Endodermal cell (in vitro differentiated cells): ENCODE data around the gene NCAM2. TPM values are rescaled to one million over a fixed set of nuclear protein-coding genes. Genes with fewer than 3 reads are reported as not detected.

Experiments used
- DNase-seq: peaks from one replicate; pipeline ENCODE4 v3.0.0-alpha.2; 2017
- H3K27ac ChIP-seq: 2 replicates; pipeline ENCODE4 v1.5.1; 2013; ENCODE audit warnings: mild to moderate bottlenecking, low read depth, low read length, moderate library complexity
- H3K27me3 ChIP-seq: 2 replicates; pipeline ENCODE4 v1.6.1; 2013; ENCODE audit warnings: mild to moderate bottlenecking, low read length, moderate library complexity; ENCODE audit not compliant: insufficient read depth, control insufficient read depth, poor library complexity, severe bottlenecking
- H3K36me3 ChIP-seq: 2 replicates; pipeline ENCODE4 v1.7.0; 2013; ENCODE audit warnings: mild to moderate bottlenecking, low read length, moderate library complexity; ENCODE audit not compliant: control insufficient read depth, insufficient read depth
- H3K4me1 ChIP-seq: one replicate; pipeline ENCODE4 v1.7.0; 2013; ENCODE audit warnings: low read length; ENCODE audit not compliant: control insufficient read depth, insufficient read depth
- H3K4me3 ChIP-seq: 2 replicates; pipeline ENCODE4 v1.5.1; 2013; ENCODE audit warnings: mild to moderate bottlenecking, low read length, moderate library complexity
- H3K9ac ChIP-seq: 2 replicates; pipeline ENCODE4 v1.6.1; 2013; ENCODE audit warnings: mild to moderate bottlenecking, low read length, moderate library complexity; ENCODE audit not compliant: poor library complexity, severe bottlenecking; ENCODE audit errors: extremely low read depth
- H3K9me3 ChIP-seq: 2 replicates; pipeline ENCODE4 v1.6.1; 2013; ENCODE audit warnings: mild to moderate bottlenecking, low read length, moderate library complexity; ENCODE audit not compliant: control insufficient read depth
- H3K27ac Mint-ChIP-seq: 2 replicates; pipeline ENCODE4 v1.8.0; 2020; ENCODE audit warnings: mixed read lengths
- H3K27me3 Mint-ChIP-seq: 2 replicates; pipeline ENCODE4 v1.8.0; 2021; ENCODE audit warnings: mild to moderate bottlenecking, mixed read lengths; ENCODE audit not compliant: insufficient read depth
- H3K36me3 Mint-ChIP-seq: 2 replicates; pipeline ENCODE4 v1.8.0; 2020; ENCODE audit warnings: low read depth, mixed read lengths
- H3K4me1 Mint-ChIP-seq: 2 replicates; pipeline ENCODE4 v1.8.0; 2020; ENCODE audit warnings: mixed read lengths
- H3K4me3 Mint-ChIP-seq: 2 replicates; pipeline ENCODE4 v1.8.0; 2020; ENCODE audit warnings: mild to moderate bottlenecking, moderate library complexity, mixed read lengths
- H3K9me3 Mint-ChIP-seq: 2 replicates; pipeline ENCODE4 v1.8.0; 2020; ENCODE audit warnings: mild to moderate bottlenecking, mixed read lengths
- WGBS, 2 experiments: methylation state at CpG; one replicate each; pipeline versions ENCODE4 v1.1.5 to v1.1.7; 2013; ENCODE audit warnings: missing lambda C conversion rate in 2 of 2, mixed read lengths in 1 of 2; ENCODE audit not compliant: insufficient coverage in 1 of 2, insufficient read length in 1 of 2; 5-methylcytosine and 5-hydroxymethylcytosine counted together
- total RNA-seq, 2 donors: library from RNA; stranded (reverse); fragmentation: NEBNext Ultra II Directional in 1 of 2; extraction: Animal tissue kit (Norgen Biotek cat#: 25700) in 1 of 2; gene quantifications; 2 replicates in 1 of 2; 3 replicates in 1 of 2; pipeline ENCODE4 v1.2.1, GENCODE V29; 2021
- TF ChIP-seq, protein P1 (sequence below): fragments of 200-600 bp; sonication (generic); conservative IDR thresholded peaks from 2 replicates; pipeline ENCODE4 v1.5.0; 2021; ENCODE audit warnings: antibody characterized with exemption, mild to moderate bottlenecking

NCAM2 gene
- total RNA-seq, 2 donors from 2014 or later, result 0.46 to 0.69 TPM

GRCh38 chr21:21412096-21412495, 413.9 kb downstream of the NCAM2 start:
- no peak overlapping the region for H3K4me3 ChIP-seq
- 89 to 90% methylated on average over 3 to 6 of the region's 6 CpGs for WGBS, 2 experiments
- no peaks in the 10 kb centered on the region for H3K9me3 ChIP-seq
- H3K4me3 Mint-ChIP-seq, result no peak overlapping the region
- no peaks in the 10 kb centered on the region for H3K27me3 ChIP-seq
- H3K27ac ChIP-seq, result no peak overlapping the region
- no peak overlapping the region for H3K9ac ChIP-seq
- no peaks in the 10 kb centered on the region for H3K36me3 Mint-ChIP-seq
- no peaks in the 10 kb centered on the region for H3K4me1 Mint-ChIP-seq
- H3K4me1 ChIP-seq, result no peaks in the 10 kb centered on the region
- no peaks in the 10 kb centered on the region for H3K36me3 ChIP-seq
- no peaks in the 10 kb centered on the region for H3K27me3 Mint-ChIP-seq
- DNase-seq, result no peak
- no peak overlapping the region for H3K27ac Mint-ChIP-seq
- H3K9me3 Mint-ChIP-seq, result no peaks in the 10 kb centered on the region
- TF ChIP-seq, protein P1, sequence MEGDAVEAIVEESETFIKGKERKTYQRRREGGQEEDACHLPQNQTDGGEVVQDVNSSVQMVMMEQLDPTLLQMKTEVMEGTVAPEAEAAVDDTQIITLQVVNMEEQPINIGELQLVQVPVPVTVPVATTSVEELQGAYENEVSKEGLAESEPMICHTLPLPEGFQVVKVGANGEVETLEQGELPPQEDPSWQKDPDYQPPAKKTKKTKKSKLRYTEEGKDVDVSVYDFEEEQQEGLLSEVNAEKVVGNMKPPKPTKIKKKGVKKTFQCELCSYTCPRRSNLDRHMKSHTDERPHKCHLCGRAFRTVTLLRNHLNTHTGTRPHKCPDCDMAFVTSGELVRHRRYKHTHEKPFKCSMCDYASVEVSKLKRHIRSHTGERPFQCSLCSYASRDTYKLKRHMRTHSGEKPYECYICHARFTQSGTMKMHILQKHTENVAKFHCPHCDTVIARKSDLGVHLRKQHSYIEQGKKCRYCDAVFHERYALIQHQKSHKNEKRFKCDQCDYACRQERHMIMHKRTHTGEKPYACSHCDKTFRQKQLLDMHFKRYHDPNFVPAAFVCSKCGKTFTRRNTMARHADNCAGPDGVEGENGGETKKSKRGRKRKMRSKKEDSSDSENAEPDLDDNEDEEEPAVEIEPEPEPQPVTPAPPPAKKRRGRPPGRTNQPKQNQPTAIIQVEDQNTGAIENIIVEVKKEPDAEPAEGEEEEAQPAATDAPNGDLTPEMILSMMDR, result no peak

DNA sequence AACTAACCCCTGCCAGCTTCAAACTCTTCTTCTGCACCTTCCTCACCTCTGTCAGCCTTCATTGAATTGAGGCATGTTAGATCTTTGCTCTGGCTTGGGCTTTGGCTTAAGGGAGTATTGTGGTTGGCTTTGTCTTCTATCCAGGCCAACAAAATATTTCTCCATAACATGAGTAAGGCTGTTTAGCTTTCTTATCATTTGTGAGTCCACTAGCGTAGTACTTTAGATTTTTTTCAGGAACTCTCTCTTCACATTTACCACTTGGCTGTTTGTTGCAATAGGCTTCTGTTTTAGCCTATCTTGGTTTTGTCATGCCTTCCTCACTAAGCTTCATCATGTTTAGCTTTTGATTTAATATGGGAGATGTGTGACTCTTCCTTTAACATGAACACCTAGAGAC, 417.5 kb downstream of the NCAM2 start:
- H3K36me3 ChIP-seq, result no peaks in the 10 kb centered on the region
- 86 to 93% methylated on average over 1 of the region's 1 CpG for WGBS, 2 experiments
- H3K27ac ChIP-seq, result no peak overlapping the region
- Mint-ChIP-seq H3K27ac (no peak overlapping the region), H3K27me3 (no peaks in the 10 kb centered on the region), H3K9me3 (no peaks in the 10 kb centered on the region), H3K4me1 (no peaks in the 10 kb centered on the region), H3K36me3 (no peaks in the 10 kb centered on the region), H3K4me3 (no peak overlapping the region)
- H3K9ac ChIP-seq, result no peak overlapping the region
- H3K9me3 ChIP-seq, result no peaks in the 10 kb centered on the region
- TF ChIP-seq, protein P1, result no peak
- no peaks in the 10 kb centered on the region for H3K27me3 ChIP-seq
- DNase-seq, result no peak
- H3K4me1 ChIP-seq, result no peaks in the 10 kb centered on the region
- no peak overlapping the region for H3K4me3 ChIP-seq

DNA sequence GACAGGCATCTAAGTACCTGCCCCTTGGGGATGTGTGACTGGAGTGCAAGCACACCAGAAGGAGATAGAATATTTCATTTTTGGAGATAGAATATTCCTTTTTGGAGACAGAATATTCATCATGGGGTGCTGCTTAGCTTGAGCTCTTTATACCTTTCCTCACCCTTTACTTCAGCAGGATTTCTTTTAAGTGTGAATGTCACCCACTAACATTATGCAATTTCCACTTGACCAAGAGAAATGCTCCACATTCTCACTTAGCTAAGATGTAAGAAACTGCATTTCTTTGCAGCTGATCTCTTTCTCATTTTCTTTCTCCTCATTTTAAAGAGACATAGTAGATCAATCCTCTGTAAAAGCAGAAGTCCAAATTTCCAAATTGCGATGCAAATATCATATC, 436.7 kb downstream of the NCAM2 start:
- 92 to 100% methylated on average over 1 of the region's 1 CpG for WGBS, 2 experiments
- Mint-ChIP-seq H3K27me3 (no peaks in the 10 kb centered on the region), H3K4me3 (no peak overlapping the region), H3K9me3 (no peaks in the 10 kb centered on the region), H3K36me3 (no peaks in the 10 kb centered on the region), H3K4me1 (no peaks in the 10 kb centered on the region), H3K27ac (no peak overlapping the region)
- TF ChIP-seq, protein P1, result no peak
- Histone ChIP-seq H3K4me1 (no peaks in the 10 kb centered on the region), H3K4me3 (no peak overlapping the region), H3K9ac (no peak overlapping the region), H3K27me3 (no peaks in the 10 kb centered on the region), H3K36me3 (no peaks in the 10 kb centered on the region), H3K9me3 (no peaks in the 10 kb centered on the region), H3K27ac (no peak overlapping the region)
- DNase-seq, result no peak
